Small intestine (tissue), 7 donors: ENCODE data around the gene NDST4. TPM values are rescaled to one million over a fixed set of nuclear protein-coding genes. Genes with fewer than 3 reads are reported as not detected.
"Not testable (repeated sequence)": the region's sequence is repeated elsewhere in the genome, so short reads cannot be mapped to it uniquely, and the experiment has no call there.

ENCODE experiments used
- DNase-seq, 2 donors: peaks; one replicate each; pipeline versions ENCODE4 v3.0.0 to v3.0.0-alpha.2; 2013
- FAIRE-seq: peaks from 2 replicates; lab custom pipeline; 2012; peaks lifted over from hg19 to GRCh38; lab: Jason Lieb, UNC
- H3K27ac ChIP-seq, 3 donors: one replicate each; pipeline ENCODE4 v1.5.1; 2013; ENCODE audit warnings: low read length in 2 of 3, mild to moderate bottlenecking in 2 of 3, control low read depth in 1 of 3, inconsistent platforms in 1 of 3, low read depth in 1 of 3, moderate library complexity in 1 of 3
- H3K27me3 ChIP-seq, 3 donors: one replicate each; pipeline ENCODE4 v1.6.1; 2013; ENCODE audit warnings: low read length in 3 of 3, inconsistent platforms in 1 of 3; ENCODE audit not compliant: control insufficient read depth in 3 of 3, insufficient read depth in 3 of 3
- H3K36me3 ChIP-seq, 3 donors: one replicate each; pipeline ENCODE4 v1.6.1; 2013; ENCODE audit warnings: low read length in 3 of 3, inconsistent platforms in 1 of 3, low read depth in 1 of 3, mild to moderate bottlenecking in 1 of 3, moderate library complexity in 1 of 3; ENCODE audit not compliant: control insufficient read depth in 3 of 3, insufficient read depth in 2 of 3
- H3K4me1 ChIP-seq, 3 donors: one replicate each; pipeline ENCODE4 v1.6.1; 2013; ENCODE audit warnings: low read length in 2 of 3, inconsistent platforms in 1 of 3, low read depth in 1 of 3, mild to moderate bottlenecking in 1 of 3, moderate library complexity in 1 of 3; ENCODE audit not compliant: control insufficient read depth in 3 of 3, insufficient read depth in 2 of 3
- H3K4me3 ChIP-seq, 3 donors: one replicate each; pipeline ENCODE4 v1.5.1; 2013; ENCODE audit warnings: low read length in 3 of 3, control low read depth in 1 of 3, inconsistent platforms in 1 of 3, low read depth in 1 of 3, mild to moderate bottlenecking in 1 of 3, moderate library complexity in 1 of 3
- H3K9me3 ChIP-seq, 2 donors: one replicate each; pipeline ENCODE4 v1.6.1; 2013; ENCODE audit warnings: low read depth in 1 of 2, low read length in 1 of 2; ENCODE audit not compliant: control insufficient read depth in 2 of 2, insufficient read depth in 1 of 2
- WGBS, 3 donors: extraction: QIAGEN DNeasy Blood & Tissue Kit; methylation state at CpG; one replicate each; pipeline ENCODE4 v1.1.7; 2013; 5-methylcytosine and 5-hydroxymethylcytosine counted together
- polyA plus RNA-seq, 4 donors: library from polyadenylated mRNA; stranded (reverse) in 3 of 4; unstranded in 1 of 4; fragments of 200-250 nt in 3 of 4; fragments of 120-200 nt in 1 of 4; gene quantifications; one replicate each; pipeline versions ENCODE4 v1.2.1 to v1.2.3, GENCODE V29; 2013
- donor health status: healthy with polysubstance abuse.
- donor health status: control.
- donor health status: control.
- donor health status: Bipolar disorder and iron deficiency.
- donor health status: healthy.

Gene NDST4
- polyA plus RNA-seq, 4 donors: 0.46 TPM; not detected in 3

DNA sequence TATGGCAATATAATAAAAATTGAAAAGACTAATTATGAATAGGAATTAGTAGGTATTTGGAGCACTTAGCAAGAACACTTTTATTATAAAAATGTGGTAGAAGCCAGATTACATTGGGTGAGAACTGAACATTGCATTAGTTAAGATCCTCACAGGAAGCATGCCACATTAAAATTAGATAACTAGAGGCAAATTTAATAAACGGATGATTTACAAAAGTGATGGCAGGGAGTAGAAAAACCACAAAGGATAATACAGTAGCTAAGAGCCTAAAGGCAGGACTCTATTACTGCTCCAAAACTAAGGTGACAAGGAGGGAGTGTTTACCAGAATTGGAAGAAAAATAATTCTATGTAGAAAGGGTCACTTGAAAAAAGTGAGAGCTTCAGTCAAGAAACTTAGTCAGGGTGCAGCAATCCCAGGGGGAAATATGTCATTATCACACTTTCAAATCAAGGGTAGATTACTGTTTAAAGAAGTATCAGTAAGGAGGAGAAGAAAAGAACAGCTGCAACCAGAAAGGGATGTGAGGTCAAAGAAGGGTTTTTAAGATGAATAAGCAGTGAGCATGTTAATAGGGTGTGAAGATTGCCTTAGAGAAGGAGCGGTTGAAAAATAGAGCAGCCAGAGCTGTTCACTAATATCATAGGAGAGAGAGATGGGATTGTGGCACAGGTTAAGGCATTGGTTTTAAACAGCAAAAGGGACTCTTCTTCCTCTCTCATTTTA lies 84.6 kb downstream of the NDST4 start:
- Histone ChIP-seq H3K4me1 (no peaks in the 10 kb centered on the region), H3K27me3 (no peaks in the 10 kb centered on the region), H3K27ac (no peak overlapping the region), H3K4me3 (no peak overlapping the region), H3K36me3 (no peaks in the 10 kb centered on the region), H3K9me3 (no peaks in the 10 kb centered on the region)
- 80 to 85% (median 84%) methylated on average over 2 of the region's 2 CpGs for WGBS, 3 donors
- DNase-seq: no peak
- no peak for FAIRE-seq

DNA sequence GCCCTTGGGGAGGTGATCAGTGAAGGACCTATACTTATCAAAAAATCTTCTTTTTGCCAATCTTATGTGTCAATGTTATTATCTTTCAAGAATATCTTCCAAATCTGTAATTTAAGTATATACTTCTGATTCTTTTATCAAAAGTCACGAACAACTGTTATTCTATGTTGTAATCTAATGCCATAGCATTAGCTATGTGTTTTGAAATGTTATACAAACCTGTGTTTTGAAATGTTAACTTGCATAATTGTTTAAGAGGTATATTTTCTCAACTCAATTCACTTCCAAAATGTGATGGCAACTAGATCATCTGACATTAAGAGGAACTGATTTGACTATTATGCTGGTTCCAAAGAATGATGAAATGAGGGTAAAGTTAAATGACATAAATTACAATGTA lies 113.5 kb downstream of the NDST4 start:
- no peak overlapping the region for H3K4me3 ChIP-seq
- no peaks in the 10 kb centered on the region for H3K4me1 ChIP-seq
- no peaks in the 10 kb centered on the region for H3K36me3 ChIP-seq
- DNase-seq (no peak), FAIRE-seq (no peak)
- H3K27me3 ChIP-seq: no peaks in the 10 kb centered on the region
- H3K27ac ChIP-seq: no peak overlapping the region
- 69 to 76% (median 71%) methylated on average over 1 of the region's 1 CpG for WGBS, 3 donors
- no peaks in the 10 kb centered on the region for H3K9me3 ChIP-seq

DNA sequence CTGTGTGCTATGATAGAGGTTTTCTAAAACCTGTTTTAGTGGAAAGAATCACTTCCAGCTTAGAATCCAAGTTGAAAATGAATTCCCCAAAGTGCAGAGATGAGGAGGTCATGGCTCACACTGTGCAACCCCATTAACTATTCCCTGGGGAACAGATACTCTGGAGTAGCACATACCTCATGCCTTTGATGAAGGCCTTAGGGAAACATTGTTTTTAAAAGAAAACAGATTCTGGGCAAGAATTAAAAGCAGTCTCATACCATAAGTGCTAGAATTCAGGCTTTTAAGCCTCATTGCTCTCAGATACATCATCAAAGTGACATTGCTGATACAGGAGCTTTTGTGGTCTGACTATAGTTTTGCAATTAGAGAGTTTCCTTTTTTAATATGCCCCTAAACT lies 115.1 kb downstream of the NDST4 start:
- Histone ChIP-seq H3K36me3 (no peaks in the 10 kb centered on the region), H3K9me3 (no peaks in the 10 kb centered on the region), H3K4me3 (no peak overlapping the region), H3K4me1 (no peaks in the 10 kb centered on the region), H3K27ac (no peak overlapping the region), H3K27me3 (no peaks in the 10 kb centered on the region)
- FAIRE-seq (no peak), DNase-seq (no peak)

DNA sequence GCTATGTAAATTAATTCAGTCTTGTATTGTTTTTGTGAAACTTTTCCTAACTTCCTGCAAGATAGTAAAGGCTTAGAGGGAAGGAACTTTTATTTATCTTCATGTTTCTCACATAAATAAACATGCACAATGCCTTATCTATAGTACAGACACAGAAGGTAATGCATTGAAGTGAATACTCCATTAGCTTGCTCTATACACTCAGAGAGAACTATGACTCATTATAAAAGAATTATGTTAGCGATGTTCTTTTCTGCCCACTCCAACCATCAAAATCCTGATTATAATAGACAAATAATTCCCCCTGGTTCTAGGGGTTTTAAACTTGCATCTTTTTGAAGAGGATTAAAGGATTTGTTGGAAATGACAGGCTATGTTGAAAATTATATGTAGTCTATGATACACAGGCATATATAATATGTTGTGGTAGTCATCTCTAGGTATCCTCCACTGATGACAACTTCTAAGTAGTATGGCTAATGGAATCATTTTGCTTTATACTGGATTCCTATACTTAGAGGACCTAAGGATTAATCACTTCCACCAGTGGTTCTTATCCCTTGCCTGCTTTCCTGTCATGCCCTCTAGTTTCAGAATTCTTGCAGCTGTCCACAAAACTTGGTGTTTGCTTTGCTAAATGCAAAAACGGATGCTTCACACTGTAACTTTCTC lies 115.7 kb downstream of the NDST4 start:
- FAIRE-seq: no peak
- Histone ChIP-seq H3K4me1 (no peaks in the 10 kb centered on the region), H3K9me3 (no peaks in the 10 kb centered on the region), H3K27ac (no peak overlapping the region), H3K27me3 (no peaks in the 10 kb centered on the region), H3K4me3 (no peak overlapping the region), H3K36me3 (no peaks in the 10 kb centered on the region)
- no peak for DNase-seq
- WGBS, 3 donors: 49 to 59% (median 51%) methylated on average over 2 of the region's 2 CpGs

- no peaks in the 10 kb centered on the region for H3K36me3 ChIP-seq
- no peak overlapping the region for H3K4me3 ChIP-seq
- DNase-seq (no peak), FAIRE-seq (no peak)
- no peak overlapping the region for H3K27ac ChIP-seq
- no peaks in the 10 kb centered on the region for H3K9me3 ChIP-seq
- 63 to 71% (median 63%) methylated on average over 4 of the region's 4 CpGs for WGBS, 3 donors
- H3K27me3 ChIP-seq: no peaks in the 10 kb centered on the region
- H3K4me1 ChIP-seq: no peaks in the 10 kb centered on the region
Observed at GRCh38 chr4:114986133-114986532, 127.3 kb downstream of the NDST4 start.

GRCh38 chr4:114980932-114981708 lies 132.3 kb downstream of the NDST4 start:
- FAIRE-seq: no peak
- Histone ChIP-seq H3K36me3 (no peaks in the 10 kb centered on the region), H3K27ac (no peak overlapping the region)

GRCh38 chr4:114980399-114980798 lies 133.0 kb downstream of the NDST4 start:
- DNase-seq, H3K27ac ChIP-seq, H3K4me1 ChIP-seq, H3K4me3 ChIP-seq, H3K27me3 ChIP-seq, FAIRE-seq, H3K36me3 ChIP-seq, H3K9me3 ChIP-seq: not testable (repeated sequence)
- 79 to 88% (median 80%) methylated on average over 7 of the region's 7 CpGs for WGBS, 3 donors

More at GRCh38 chr4:114980932-114981708, 132.3 kb downstream of the NDST4 start:
- Histone ChIP-seq H3K4me1 (no peaks in the 10 kb centered on the region), H3K9me3 (no peaks in the 10 kb centered on the region), H3K27me3 (no peaks in the 10 kb centered on the region), H3K4me3 (no peak overlapping the region)
- WGBS, 3 donors: 86 to 94% (median 91%) methylated on average over 5 of the region's 5 CpGs
- DNase-seq: no peak

- H3K4me1 ChIP-seq: no peaks in the 10 kb centered on the region
- no peaks in the 10 kb centered on the region for H3K36me3 ChIP-seq
- DNase-seq (no peak), FAIRE-seq (no peak)
- H3K27ac ChIP-seq: no peak overlapping the region
- WGBS, 3 donors: 84 to 93% (median 92%) methylated on average over 1 of the region's 1 CpG
- no peak overlapping the region for H3K4me3 ChIP-seq
- H3K9me3 ChIP-seq: no peaks in the 10 kb centered on the region
- H3K27me3 ChIP-seq: no peaks in the 10 kb centered on the region
Observed at GRCh38 chr4:114976901-114977300, 136.5 kb downstream of the NDST4 start.
